Thyroid gland (tissue), 4 donors: ENCODE measurements around the gene DZIP1.

Experiments
- POLR2A ChIP-seq, 2 donors: fragments of 450-650 bp; IDR thresholded peaks; one replicate each; pipeline ENCODE4 v1.6.1; 2017; ENCODE audit warnings: antibody characterized with exemption in 2 of 2, mild to moderate bottlenecking in 2 of 2, moderate library complexity in 1 of 2
- TF ChIP-seq, protein P1 (sequence below), 6 experiments: fragments of 200-600 bp in 3 of 6; fragments of 450-650 bp in 3 of 6; sonication (generic) in 3 of 6; IDR thresholded peaks; one replicate each; pipeline ENCODE4 v1.5.1; 2016 to 2019; ENCODE audit warnings: antibody characterized with exemption in 6 of 6, mild to moderate bottlenecking in 2 of 6, inconsistent platforms in 1 of 6, moderate library complexity in 1 of 6

GRCh38 chr13:95564733-95565291 lies 79.7 kb downstream of the DZIP1 start:
- TF ChIP-seq, protein P1, sequence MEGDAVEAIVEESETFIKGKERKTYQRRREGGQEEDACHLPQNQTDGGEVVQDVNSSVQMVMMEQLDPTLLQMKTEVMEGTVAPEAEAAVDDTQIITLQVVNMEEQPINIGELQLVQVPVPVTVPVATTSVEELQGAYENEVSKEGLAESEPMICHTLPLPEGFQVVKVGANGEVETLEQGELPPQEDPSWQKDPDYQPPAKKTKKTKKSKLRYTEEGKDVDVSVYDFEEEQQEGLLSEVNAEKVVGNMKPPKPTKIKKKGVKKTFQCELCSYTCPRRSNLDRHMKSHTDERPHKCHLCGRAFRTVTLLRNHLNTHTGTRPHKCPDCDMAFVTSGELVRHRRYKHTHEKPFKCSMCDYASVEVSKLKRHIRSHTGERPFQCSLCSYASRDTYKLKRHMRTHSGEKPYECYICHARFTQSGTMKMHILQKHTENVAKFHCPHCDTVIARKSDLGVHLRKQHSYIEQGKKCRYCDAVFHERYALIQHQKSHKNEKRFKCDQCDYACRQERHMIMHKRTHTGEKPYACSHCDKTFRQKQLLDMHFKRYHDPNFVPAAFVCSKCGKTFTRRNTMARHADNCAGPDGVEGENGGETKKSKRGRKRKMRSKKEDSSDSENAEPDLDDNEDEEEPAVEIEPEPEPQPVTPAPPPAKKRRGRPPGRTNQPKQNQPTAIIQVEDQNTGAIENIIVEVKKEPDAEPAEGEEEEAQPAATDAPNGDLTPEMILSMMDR (IDR thresholded peaks at IDR 0.05), result no peak
- no peak for TF ChIP-seq POLR2A (IDR thresholded peaks at IDR 0.05)
